ENCODE results near the gene RALBP1. TPM values are rescaled to one million over a fixed set of nuclear protein-coding genes. Genes with fewer than 3 reads are reported as not detected.
"Not testable (repeated sequence)": the region's sequence is repeated elsewhere in the genome, so short reads cannot be mapped to it uniquely, and the experiment has no call there.

Gene RALBP1
- total RNA-seq, 4 donors from 2014 or later, result 18.8 to 67.8 (median 30.0) TPM

DNA sequence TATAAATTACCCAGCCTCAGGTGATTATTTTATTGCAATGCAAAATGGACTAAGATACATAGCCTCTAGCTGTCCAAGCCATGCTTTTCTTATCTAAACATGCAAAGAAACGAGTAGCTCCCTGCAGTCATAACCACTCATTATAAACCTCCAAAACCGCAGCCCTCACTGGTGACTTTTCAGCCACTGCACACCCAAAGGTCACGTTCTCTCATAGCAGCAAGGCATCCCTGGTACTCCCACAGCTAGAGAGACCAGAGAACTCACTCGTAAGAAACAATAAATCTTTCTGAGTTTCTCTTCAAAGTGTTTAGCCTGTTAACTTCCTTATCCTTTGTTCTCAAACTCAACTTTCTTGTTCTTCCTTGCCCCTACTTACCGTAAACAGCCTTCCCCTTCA lies 28.5 kb upstream of the RALBP1 start:
- no peak for DNase-seq
- intact Hi-C loops (cut with DNase I; ENCODE audit: low total_unique reads), result no loop called here
- Histone ChIP-seq H3K9me3 (no peaks in the 10 kb centered on the region), H3K27me3 (no peaks in the 10 kb centered on the region), H3K36me3 (no peaks in the 10 kb centered on the region), H3K4me3 (no peak overlapping the region), H3K4me1 (no peaks in the 10 kb centered on the region), H3K27ac (no peak overlapping the region)
- TF ChIP-seq, protein P1, sequence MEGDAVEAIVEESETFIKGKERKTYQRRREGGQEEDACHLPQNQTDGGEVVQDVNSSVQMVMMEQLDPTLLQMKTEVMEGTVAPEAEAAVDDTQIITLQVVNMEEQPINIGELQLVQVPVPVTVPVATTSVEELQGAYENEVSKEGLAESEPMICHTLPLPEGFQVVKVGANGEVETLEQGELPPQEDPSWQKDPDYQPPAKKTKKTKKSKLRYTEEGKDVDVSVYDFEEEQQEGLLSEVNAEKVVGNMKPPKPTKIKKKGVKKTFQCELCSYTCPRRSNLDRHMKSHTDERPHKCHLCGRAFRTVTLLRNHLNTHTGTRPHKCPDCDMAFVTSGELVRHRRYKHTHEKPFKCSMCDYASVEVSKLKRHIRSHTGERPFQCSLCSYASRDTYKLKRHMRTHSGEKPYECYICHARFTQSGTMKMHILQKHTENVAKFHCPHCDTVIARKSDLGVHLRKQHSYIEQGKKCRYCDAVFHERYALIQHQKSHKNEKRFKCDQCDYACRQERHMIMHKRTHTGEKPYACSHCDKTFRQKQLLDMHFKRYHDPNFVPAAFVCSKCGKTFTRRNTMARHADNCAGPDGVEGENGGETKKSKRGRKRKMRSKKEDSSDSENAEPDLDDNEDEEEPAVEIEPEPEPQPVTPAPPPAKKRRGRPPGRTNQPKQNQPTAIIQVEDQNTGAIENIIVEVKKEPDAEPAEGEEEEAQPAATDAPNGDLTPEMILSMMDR (IDR thresholded peaks at IDR 0.05), result no peak
- TF ChIP-seq POLR2A (IDR thresholded peaks at IDR 0.05), result no peak

DNA sequence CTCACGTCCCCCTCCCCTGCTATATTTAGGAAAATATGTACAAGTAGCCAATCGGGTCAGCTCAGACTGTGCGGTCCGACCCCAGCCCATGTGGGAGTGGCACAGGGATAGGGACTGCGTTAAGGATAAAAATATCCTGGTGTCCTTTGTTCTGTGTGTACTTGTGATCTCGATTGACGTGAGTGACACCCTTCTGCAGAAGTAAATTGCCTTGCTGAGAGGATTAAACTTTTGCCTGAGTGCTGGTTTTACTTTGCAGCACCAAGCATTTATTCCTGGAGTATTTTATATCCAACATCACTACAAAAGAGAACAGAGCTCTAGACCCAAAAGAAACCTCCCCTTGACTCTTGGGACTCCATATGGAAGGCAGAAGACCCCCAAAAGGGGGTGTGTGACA lies 28.0 kb upstream of the RALBP1 start:
- Histone ChIP-seq H3K4me3 (no peak overlapping the region), H3K27me3 (no peaks in the 10 kb centered on the region), H3K9me3 (no peaks in the 10 kb centered on the region), H3K27ac (no peak overlapping the region), H3K4me1 (no peaks in the 10 kb centered on the region), H3K36me3 (no peaks in the 10 kb centered on the region)
- no peak for DNase-seq
- TF ChIP-seq, protein P1 (IDR thresholded peaks at IDR 0.05), result no peak
- no peak for TF ChIP-seq POLR2A (IDR thresholded peaks at IDR 0.05)
- intact Hi-C loops (cut with DNase I; ENCODE audit: low total_unique reads), result no loop called here

GRCh38 chr18:9449600-9450414 lies 25.5 kb upstream of the RALBP1 start:
- Histone ChIP-seq H3K4me1 (no peaks in the 10 kb centered on the region), H3K9me3 (no peaks in the 10 kb centered on the region), H3K4me3 (no peak overlapping the region), H3K27me3 (no peaks in the 10 kb centered on the region), H3K27ac (no peak overlapping the region), H3K36me3 (no peaks in the 10 kb centered on the region)
- intact Hi-C loops (cut with DNase I; ENCODE audit: low total_unique reads), result no loop called here
- no peak for TF ChIP-seq POLR2A (IDR thresholded peaks at IDR 0.05)
- TF ChIP-seq, protein P1 (IDR thresholded peaks at IDR 0.05), result no peak
- DNase-seq, result no peak

GRCh38 chr18:9450920-9451319 lies 24.4 kb upstream of the RALBP1 start:
- DNase-seq; H3K27ac ChIP-seq; H3K27me3 ChIP-seq; intact Hi-C loops (cut with DNase I; ENCODE audit: low total_unique reads); H3K4me1 ChIP-seq; H3K36me3 ChIP-seq; H3K4me3 ChIP-seq; H3K9me3 ChIP-seq: not testable (repeated sequence)

- no peak for TF ChIP-seq POLR2A (IDR thresholded peaks at IDR 0.05)
- TF ChIP-seq, protein P1 (IDR thresholded peaks at IDR 0.05), result no peak
- H3K4me3 ChIP-seq, result no peak overlapping the region
- H3K4me1 ChIP-seq, result no peaks in the 10 kb centered on the region
- intact Hi-C loops (cut with DNase I; ENCODE audit: low total_unique reads), result no loop called here
- no peaks in the 10 kb centered on the region for H3K9me3 ChIP-seq
- H3K36me3 ChIP-seq, result no peaks in the 10 kb centered on the region
- DNase-seq, result no peak
- no peak overlapping the region for H3K27ac ChIP-seq
- no peaks in the 10 kb centered on the region for H3K27me3 ChIP-seq
These were observed 22.0 kb upstream of the RALBP1 start for GRCh38 chr18:9453283-9453682.
